K562 (cell line): ENCODE results near the gene UBASH3B. TPM values are rescaled to one million over a fixed set of nuclear protein-coding genes. Genes with fewer than 3 reads are reported as not detected.

Source experiments
- ATAC-seq: fragments of 200-7000 bp; cut with Tn5 transposase; 3 replicates; pipeline ENCODE4 v1.9.1; 2020; ENCODE audit warnings: moderate library complexity
- BruUV-seq: library from RNA; stranded (reverse); fragments of 400-500 nt; replicated peaks from 2 replicates; lab custom pipeline; 2021; lab: Mats Ljungman, UMichigan
- CTCF ChIA-PET: fragments of 300-600 bp; formaldehyde crosslinking; extraction: SDS; loops from one replicate; lab custom pipeline; 2021; ENCODE audit warnings: low intra/inter-chr PET ratio; lab: Yijun Ruan, JAX
- POLR2A ChIA-PET: fragments of 300-600, 350-650 bp; sonication (Branson Sonifier 250); formaldehyde crosslinking; extraction: SDS; loops from one replicate; lab custom pipeline; 2021; ENCODE audit warnings: antibody characterized with exemption, inconsistent platforms; lab: Yijun Ruan, JAX
- DNase-seq, 4 experiments: peaks; one replicate each; pipeline versions ENCODE4 v3.0.0 to v3.0.0-alpha.2; 2011 to 2018; ENCODE audit warnings: low spot score in 3 of 4, mixed read lengths in 3 of 4; ENCODE audit errors: extremely low read depth in 1 of 4
- FAIRE-seq: peaks from 2 replicates; lab custom pipeline; 2011; peaks lifted over from hg19 to GRCh38; lab: Jason Lieb, UNC
- H2AFZ ChIP-seq: 2 replicates; pipeline ENCODE4 v1.6.0; 2011; ENCODE audit warnings: low read depth, low read length, control low read depth, inconsistent platforms
- H3K27ac ChIP-seq: fragments of 200-600 bp; 3 replicates; pipeline ENCODE4 v1.8.0; 2011; ENCODE audit warnings: low read depth, mild to moderate bottlenecking, control low read depth, inconsistent platforms, low read length, moderate library complexity, mixed read lengths; ENCODE audit errors: extremely low read depth
- H3K27me3 ChIP-seq, 2 experiments: fragments of 300-600 bp in 1 of 2; 2 replicates in 1 of 2; 3 replicates in 1 of 2; pipeline versions ENCODE4 v1.6.0 to v1.8.0; 2011; ENCODE audit warnings: inconsistent platforms in 2 of 2, low read length in 2 of 2, mild to moderate bottlenecking in 1 of 2, mixed read lengths in 1 of 2, moderate library complexity in 1 of 2; ENCODE audit not compliant: control insufficient read depth in 2 of 2, insufficient read depth in 2 of 2
- H3K36me3 ChIP-seq: fragments of 300-600 bp; 3 replicates; pipeline ENCODE4 v1.8.0; 2011; ENCODE audit warnings: mild to moderate bottlenecking, low read length, inconsistent platforms; ENCODE audit not compliant: control insufficient read depth, insufficient read depth
- H3K4me1 ChIP-seq, 2 experiments: fragments of 200-600 bp in 1 of 2; replicated peaks in 1 of 2; 2 replicates in 1 of 2; 3 replicates in 1 of 2; pipeline versions ENCODE4 v1.5.1 to v1.8.0; 2011; ENCODE audit warnings: inconsistent platforms in 2 of 2, low read length in 2 of 2, mild to moderate bottlenecking in 1 of 2, mixed read lengths in 1 of 2, moderate library complexity in 1 of 2; ENCODE audit not compliant: control insufficient read depth in 2 of 2, insufficient read depth in 2 of 2
- H3K4me2 ChIP-seq: 2 replicates; pipeline ENCODE4 v1.6.1; 2011; ENCODE audit warnings: low read length, control low read depth, inconsistent platforms, mixed read lengths; ENCODE audit not compliant: insufficient read depth
- H3K4me3 ChIP-seq: fragments of 200-600 bp; sonication (generic), shearing (Covaris generic); 2 replicates; pipeline ENCODE4 v1.5.1; 2016; ENCODE audit warnings: control low read depth, inconsistent platforms
- H3K79me2 ChIP-seq: fragments of 200-600 bp; 3 replicates; pipeline ENCODE4 v1.8.0; 2011; ENCODE audit warnings: low read length, inconsistent platforms; ENCODE audit not compliant: control insufficient read depth, insufficient read depth
- H3K9ac ChIP-seq, 2 experiments: 2 replicates each; pipeline versions ENCODE4 v1.6.0 to v1.6.1; 2011; ENCODE audit warnings: low read depth in 2 of 2, low read length in 2 of 2, control low read depth in 1 of 2, inconsistent platforms in 1 of 2, mild to moderate bottlenecking in 1 of 2, mixed read lengths in 1 of 2; ENCODE audit not compliant: insufficient read depth in 1 of 2
- H3K9me1 ChIP-seq: one replicate; pipeline ENCODE4 v1.6.0; 2011; ENCODE audit warnings: inconsistent platforms, mild to moderate bottlenecking, low read length, moderate library complexity; ENCODE audit not compliant: control insufficient read depth, insufficient read depth
- H3K9me3 ChIP-seq: replicated peaks from 2 replicates; pipeline ENCODE4 v1.5.1; 2011; ENCODE audit warnings: low read depth, low read length, inconsistent platforms; ENCODE audit not compliant: control insufficient read depth, insufficient read depth
- H4K20me1 ChIP-seq: replicated peaks from 2 replicates; pipeline ENCODE4 v1.6.1; 2011; ENCODE audit warnings: low read length, inconsistent platforms, mixed read lengths; ENCODE audit not compliant: control insufficient read depth, insufficient read depth
- BACH1 ChIP-seq: fragments of 200-800 bp; sonication (Bioruptor generic); IDR thresholded peaks from 2 replicates; pipeline ENCODE4 v1.6.1; 2016; ENCODE audit warnings: missing genetic modification characterization, missing compliant biosample characterization
- GABPA ChIP-seq: fragments of 200-800 bp; sonication (Bioruptor generic); conservative IDR thresholded peaks from 2 replicates; pipeline ENCODE4 v1.6.1; 2016; ENCODE audit warnings: low read depth, missing genetic modification characterization, missing compliant biosample characterization
- KLF1 ChIP-seq: fragments of 450-650 bp; IDR thresholded peaks from 2 replicates; pipeline ENCODE4 v1.6.1; 2016; ENCODE audit warnings: missing genetic modification characterization, missing compliant biosample characterization
- KLF13 ChIP-seq: fragments of 450-650 bp; IDR thresholded peaks from 2 replicates; pipeline ENCODE4 v1.6.1; 2016; ENCODE audit warnings: missing genetic modification characterization, low read depth, mild to moderate bottlenecking, missing compliant biosample characterization, moderate library complexity, borderline replicate concordance
- L3MBTL2 ChIP-seq: fragments of 450-650 bp; IDR thresholded peaks from 2 replicates; pipeline ENCODE4 v1.6.1; 2016; ENCODE audit warnings: mild to moderate bottlenecking, moderate library complexity
- MED1 ChIP-seq: sonication (generic); formaldehyde crosslinking; IDR thresholded peaks from 2 replicates; pipeline ENCODE4 v1.8.1; 2023; ENCODE audit warnings: missing genetic modification reagents, borderline replicate concordance
- NFYB ChIP-seq: IDR thresholded peaks from 2 replicates; pipeline ENCODE4 v1.6.1; 2011; ENCODE audit warnings: mild to moderate bottlenecking, moderate library complexity; ENCODE audit not compliant: insufficient read length; ENCODE audit errors: extremely low read depth
- NRF1 ChIP-seq, 2 experiments: fragments of 450-650 bp; IDR thresholded peaks in 1 of 2; conservative IDR thresholded peaks in 1 of 2; 2 replicates each; pipeline ENCODE4 v1.6.1; 2014; ENCODE audit warnings: mild to moderate bottlenecking in 2 of 2
- SIRT6 ChIP-seq: IDR thresholded peaks from one replicate; pipeline ENCODE4 v1.6.1; 2012; ENCODE audit warnings: low read depth, mild to moderate bottlenecking, control low read depth, inconsistent platforms, low read length, moderate library complexity
- TRIM24 ChIP-seq, 2 experiments: fragments of 450-650 bp; IDR thresholded peaks; 2 replicates each; pipeline ENCODE4 v1.6.1; 2016
- YY1 ChIP-seq, 3 experiments: IDR thresholded peaks; 2 replicates each; pipeline ENCODE4 v1.6.1; 2011; ENCODE audit warnings: low read length in 2 of 3, mild to moderate bottlenecking in 2 of 3, moderate library complexity in 2 of 3, borderline replicate concordance in 1 of 3, control low read depth in 1 of 3, low read depth in 1 of 3; ENCODE audit not compliant: insufficient read depth in 3 of 3, insufficient replicate concordance in 2 of 3, control insufficient read depth in 1 of 3, insufficient read length in 1 of 3; ENCODE audit errors: extremely low read depth in 1 of 3
- ZNF316 ChIP-seq: fragments of 450-650 bp; IDR thresholded peaks from 2 replicates; pipeline ENCODE4 v1.6.1; 2016
- ZNF740 ChIP-seq, 3 experiments: fragments of 200-800 bp in 1 of 3; sonication (Bioruptor generic) in 1 of 3; sonication (generic) in 1 of 3; formaldehyde crosslinking in 1 of 3; IDR thresholded peaks; 2 replicates each; pipeline versions ENCODE4 v1.6.1 to v1.8.0; 2016 to 2022; ENCODE audit warnings: mild to moderate bottlenecking in 2 of 3, missing compliant biosample characterization in 2 of 3, missing genetic modification characterization in 2 of 3, missing genetic modification reagents in 1 of 3
- WGBS: fragments of 100-300 bp; shearing (Covaris generic); methylation state at CpG from one replicate; pipeline ENCODE4 v1.1.6; 2016; ENCODE audit warnings: low coverage, mixed read lengths; ENCODE audit not compliant: insufficient coverage; ENCODE audit errors: missing lambda C conversion rate; 5-methylcytosine and 5-hydroxymethylcytosine counted together
- in situ Hi-C: fragments of 300-500 bp; cut with MboI; formaldehyde crosslinking; loops from 4 replicates; pipeline ENCODE4 v1.15.0; 2018; ENCODE audit warnings: inconsistent platforms, mixed read lengths
- intact Hi-C: fragments of 100-400 bp; cut with micrococcal nuclease; formaldehyde crosslinking; loops from 2 replicates; pipeline ENCODE4 v1.14.2; 2022
- polyA plus RNA-seq, 8 experiments: library from polyadenylated mRNA; depleted of rRNA in 4 of 8; stranded (reverse) in 5 of 8; unstranded in 3 of 8; fragments of >200 nt; fragmentation: Nextera tagmentation in 2 of 8; fragmentation: Illumina TruSeq in 1 of 8; extraction: Ambion mirVana in 2 of 8; extraction: Trizol in 1 of 8; gene quantifications; 2 replicates each; pipeline versions ENCODE4 v1.2.1 to v1.2.3, GENCODE V29; 2011 to 2014; ENCODE audit warnings: inconsistent platforms in 1 of 8, missing spikeins in 1 of 8
- total RNA-seq, 7 experiments: library from RNA; depleted of rRNA in 6 of 7; stranded (reverse); fragments of >200 nt in 6 of 7; fragmentation: Illumina TruSeq in 2 of 7; extraction: Trizol in 2 of 7; gene quantifications; 2 replicates each; pipeline versions ENCODE4 v1.2.1 to v1.2.3, GENCODE V29; 2011 to 2021; ENCODE audit warnings: low replicate concordance in 1 of 7
- TF ChIP-seq, protein P1 (sequence below): fragments of 250-450 bp; sonication (Bioruptor Pico); IDR thresholded peaks from 2 replicates; pipeline ENCODE4 v1.8.0; 2022; ENCODE audit warnings: moderate library complexity, mild to moderate bottlenecking, inconsistent platforms
- TF ChIP-seq, protein P2 (sequence below), 2 experiments: fragments of 450-650 bp; IDR thresholded peaks; 2 replicates each; pipeline ENCODE4 v1.6.1; 2018; ENCODE audit warnings: mild to moderate bottlenecking in 2 of 2, low read depth in 1 of 2; ENCODE audit not compliant: partially characterized antibody in 2 of 2

UBASH3B gene
- total and polyA plus RNA-seq, 9 of the 15 experiments (the other 6 are each of a cell fraction or from before 2014, with no cell fraction given), result 0.01 to 0.31 (median 0.08) TPM; not detected in 2

DNA sequence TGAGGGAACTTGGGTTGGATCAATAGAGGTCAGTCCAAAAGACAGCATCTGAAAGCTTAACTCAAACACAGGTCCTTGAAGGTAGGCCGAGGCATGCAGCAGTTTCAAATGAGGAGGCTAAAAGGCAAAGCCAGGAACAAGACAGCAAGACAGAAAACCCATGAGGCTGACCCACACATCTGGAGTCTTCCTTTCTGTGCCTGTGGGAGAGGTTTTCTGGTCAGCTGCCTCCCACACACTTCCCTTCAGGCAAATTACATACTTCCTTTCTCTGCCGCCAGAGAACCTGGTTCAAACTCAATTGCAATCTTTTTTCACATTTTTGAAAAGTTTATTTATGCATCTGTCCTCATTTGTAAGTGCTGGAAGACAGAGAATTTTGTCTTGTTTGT is 153.0 kb downstream of the UBASH3B start:
- no peaks in the 10 kb centered on the region for H3K79me2 ChIP-seq
- H3K27me3 ChIP-seq, result peaks cover 0 to 9% of the 10 kb centered on the region in 2 experiments; a peak in 1 of 5 replicates
- DNase-seq (no peak), FAIRE-seq (no peak), ATAC-seq (no peak)
- H3K4me1 ChIP-seq, result no peaks in the 10 kb centered on the region
- H3K36me3 ChIP-seq, result no peaks in the 10 kb centered on the region
- H3K4me2 ChIP-seq, result no peak overlapping the region
- no peaks in the 10 kb centered on the region for H4K20me1 ChIP-seq
- intact Hi-C loops (no loop called here), in situ Hi-C loops (no loop called here)
- H3K4me3 ChIP-seq, result no peak overlapping the region
- H3K9me3 ChIP-seq, result no peaks in the 10 kb centered on the region
- no peak for TF ChIP-seq BACH1 (tag)
- TF ChIP-seq KLF13 (tag), result no peak
- TF ChIP-seq L3MBTL2, result no peak
- no peak for TF ChIP-seq TRIM24 (IDR thresholded peaks at IDR 0.05)
- TF ChIP-seq, protein P1, sequence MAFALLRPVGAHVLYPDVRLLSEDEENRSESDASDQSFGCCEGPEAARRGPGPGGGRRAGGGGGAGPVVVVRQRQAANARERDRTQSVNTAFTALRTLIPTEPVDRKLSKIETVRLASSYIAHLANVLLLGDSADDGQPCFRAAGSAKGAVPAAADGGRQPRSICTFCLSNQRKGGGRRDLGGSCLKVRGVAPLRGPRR (CRISPR knock-in tag), result no peak
- no peak for TF ChIP-seq GABPA
- no peak for TF ChIP-seq KLF1 (tag)
- no peak for TF ChIP-seq NRF1 (conservative IDR thresholded peaks at IDR 0.05 in 1 of 2, IDR thresholded peaks at IDR 0.05 in 1 of 2)
- no peak for TF ChIP-seq ZNF316
- TF ChIP-seq SIRT6, result no peak
- TF ChIP-seq, protein P2, sequence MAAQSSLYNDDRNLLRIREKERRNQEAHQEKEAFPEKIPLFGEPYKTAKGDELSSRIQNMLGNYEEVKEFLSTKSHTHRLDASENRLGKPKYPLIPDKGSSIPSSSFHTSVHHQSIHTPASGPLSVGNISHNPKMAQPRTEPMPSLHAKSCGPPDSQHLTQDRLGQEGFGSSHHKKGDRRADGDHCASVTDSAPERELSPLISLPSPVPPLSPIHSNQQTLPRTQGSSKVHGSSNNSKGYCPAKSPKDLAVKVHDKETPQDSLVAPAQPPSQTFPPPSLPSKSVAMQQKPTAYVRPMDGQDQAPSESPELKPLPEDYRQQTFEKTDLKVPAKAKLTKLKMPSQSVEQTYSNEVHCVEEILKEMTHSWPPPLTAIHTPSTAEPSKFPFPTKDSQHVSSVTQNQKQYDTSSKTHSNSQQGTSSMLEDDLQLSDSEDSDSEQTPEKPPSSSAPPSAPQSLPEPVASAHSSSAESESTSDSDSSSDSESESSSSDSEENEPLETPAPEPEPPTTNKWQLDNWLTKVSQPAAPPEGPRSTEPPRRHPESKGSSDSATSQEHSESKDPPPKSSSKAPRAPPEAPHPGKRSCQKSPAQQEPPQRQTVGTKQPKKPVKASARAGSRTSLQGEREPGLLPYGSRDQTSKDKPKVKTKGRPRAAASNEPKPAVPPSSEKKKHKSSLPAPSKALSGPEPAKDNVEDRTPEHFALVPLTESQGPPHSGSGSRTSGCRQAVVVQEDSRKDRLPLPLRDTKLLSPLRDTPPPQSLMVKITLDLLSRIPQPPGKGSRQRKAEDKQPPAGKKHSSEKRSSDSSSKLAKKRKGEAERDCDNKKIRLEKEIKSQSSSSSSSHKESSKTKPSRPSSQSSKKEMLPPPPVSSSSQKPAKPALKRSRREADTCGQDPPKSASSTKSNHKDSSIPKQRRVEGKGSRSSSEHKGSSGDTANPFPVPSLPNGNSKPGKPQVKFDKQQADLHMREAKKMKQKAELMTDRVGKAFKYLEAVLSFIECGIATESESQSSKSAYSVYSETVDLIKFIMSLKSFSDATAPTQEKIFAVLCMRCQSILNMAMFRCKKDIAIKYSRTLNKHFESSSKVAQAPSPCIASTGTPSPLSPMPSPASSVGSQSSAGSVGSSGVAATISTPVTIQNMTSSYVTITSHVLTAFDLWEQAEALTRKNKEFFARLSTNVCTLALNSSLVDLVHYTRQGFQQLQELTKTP (IDR thresholded peaks at IDR 0.05; ENCODE audit: low read depth in 1 of 2, partially characterized antibody in 2 of 2), result no peak
- TF ChIP-seq ZNF740 (CRISPR knock-in tag; IDR thresholded peaks at IDR 0.05), result no peak
- TF ChIP-seq ZNF740 (tag; IDR thresholded peaks at IDR 0.05), result no peak
- TF ChIP-seq YY1 (IDR thresholded peaks at IDR 0.05; ENCODE audit: borderline replicate concordance in 1 of 3, control insufficient read depth in 1 of 3, extremely low read depth in 1 of 3, insufficient read depth in 3 of 3, insufficient read length in 1 of 3, insufficient replicate concordance in 2 of 3, low read depth in 1 of 3, low read length in 2 of 3), result no peak
- no peak for TF ChIP-seq NFYB
- no peak for TF ChIP-seq MED1 (CRISPR knock-in tag)
- H3K27ac ChIP-seq, result no peak overlapping the region
- POLR2A ChIA-PET, result no interaction called here
- no peak overlapping the region for H3K9ac ChIP-seq
- H3K9me1 ChIP-seq, result no peaks in the 10 kb centered on the region
- H2AFZ ChIP-seq, result no peak overlapping the region
- WGBS, result 0% methylated on average over 2 of the region's 2 CpGs
- BruUV-seq, result no TSS peak
- CTCF ChIA-PET, result no interaction called here
